GM18517 (cell line): Measurements from ENCODE around the gene ANKRD6.

Experiments
- ATAC-seq: cut with Tn5 transposase; IDR thresholded peaks from one replicate; pipeline ENCODE4 v1.9.1; 2021; ENCODE audit warnings: mild to moderate bottlenecking, moderate library complexity; ENCODE audit not compliant: unreplicated experiment

Gene ANKRD6

DNA sequence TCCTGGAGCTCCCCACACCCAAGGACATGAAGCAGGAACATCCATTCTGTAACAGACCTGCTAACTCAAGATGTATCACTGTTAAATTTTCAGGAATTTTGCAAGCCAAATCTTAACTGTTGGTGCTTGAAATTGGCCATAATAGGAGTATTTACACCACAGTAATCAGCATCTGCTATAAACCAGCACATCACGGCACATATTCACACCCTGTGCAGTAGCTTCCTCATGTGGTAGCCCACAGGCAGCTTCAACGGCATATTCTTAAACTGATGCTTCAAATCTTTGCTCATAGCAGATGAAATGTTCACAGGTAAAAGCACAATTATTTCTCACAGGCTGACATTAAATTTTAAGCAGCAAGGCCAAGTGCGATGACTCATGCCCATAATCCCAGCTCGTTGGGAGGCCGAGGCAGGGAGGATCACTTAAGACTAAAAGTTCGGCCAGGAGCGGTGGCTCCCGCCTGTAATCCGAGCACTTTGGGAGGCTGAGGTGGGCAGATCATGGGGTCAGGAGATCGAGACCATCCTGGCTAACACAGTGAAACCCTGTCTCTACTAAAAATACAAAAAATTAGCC lies 249.1 kb downstream of the ANKRD6 start:
- ATAC-seq = no peak

DNA sequence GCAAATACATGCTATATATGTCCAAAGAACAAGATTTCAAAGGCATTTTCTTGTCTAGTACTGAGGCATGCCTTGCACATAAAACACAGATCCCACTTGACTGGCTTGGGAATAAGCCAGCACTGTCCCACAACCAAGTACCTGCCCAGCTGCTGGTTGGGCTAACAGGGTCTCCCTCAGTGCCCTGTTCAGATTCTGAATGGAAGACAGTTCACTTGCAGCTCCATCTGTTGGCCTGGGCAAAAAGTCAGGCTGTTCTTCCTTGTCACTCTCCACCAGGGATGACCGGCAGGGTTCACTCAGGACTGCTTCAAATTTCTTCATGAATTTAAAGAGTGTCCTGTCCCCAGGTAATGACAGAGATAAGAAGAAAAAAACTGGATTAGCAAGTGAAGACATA lies 250.0 kb downstream of the ANKRD6 start:
- no peak for ATAC-seq
